ENCODE data around the gene BLID. TPM values are rescaled to one million over a fixed set of nuclear protein-coding genes. Genes with fewer than 3 reads are reported as not detected.

The BLID gene
- total RNA-seq, 2 donors from 2014 or later: not detected

DNA sequence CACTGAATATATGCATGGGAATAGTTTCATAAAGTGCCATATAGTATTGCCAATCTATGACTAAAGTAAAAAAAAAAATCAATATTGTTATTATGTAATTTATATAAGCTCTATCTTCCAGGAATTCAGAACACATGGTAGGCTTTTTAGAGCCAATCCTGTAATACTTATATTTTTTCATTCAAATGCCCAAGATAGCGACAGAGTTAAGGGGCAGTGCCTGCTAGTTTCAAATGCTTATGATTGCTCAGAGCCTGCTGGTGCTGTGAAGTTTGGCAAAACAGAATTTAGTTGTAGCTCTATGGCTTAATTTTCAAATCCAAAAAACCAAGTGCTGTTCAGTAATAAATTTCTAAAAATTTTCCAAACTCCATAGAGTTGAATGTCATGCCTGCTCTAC is 39.0 kb upstream of the BLID start:
- DNase-seq: no peak
- Histone ChIP-seq H3K4me1 (no peaks in the 10 kb centered on the region), H3K36me3 (no peaks in the 10 kb centered on the region), H3K27ac (no peak overlapping the region), H3K4me3 (no peak overlapping the region), H3K9ac (ENCODE audit: low read depth in 2 of 2, low read length in 2 of 2) (no peak overlapping the region), H3K9me3 (no peaks in the 10 kb centered on the region), H3K27me3 (no peaks in the 10 kb centered on the region)
- intact Hi-C loops (cut with DNase I): no loop called here
- TF ChIP-seq, protein P1, sequence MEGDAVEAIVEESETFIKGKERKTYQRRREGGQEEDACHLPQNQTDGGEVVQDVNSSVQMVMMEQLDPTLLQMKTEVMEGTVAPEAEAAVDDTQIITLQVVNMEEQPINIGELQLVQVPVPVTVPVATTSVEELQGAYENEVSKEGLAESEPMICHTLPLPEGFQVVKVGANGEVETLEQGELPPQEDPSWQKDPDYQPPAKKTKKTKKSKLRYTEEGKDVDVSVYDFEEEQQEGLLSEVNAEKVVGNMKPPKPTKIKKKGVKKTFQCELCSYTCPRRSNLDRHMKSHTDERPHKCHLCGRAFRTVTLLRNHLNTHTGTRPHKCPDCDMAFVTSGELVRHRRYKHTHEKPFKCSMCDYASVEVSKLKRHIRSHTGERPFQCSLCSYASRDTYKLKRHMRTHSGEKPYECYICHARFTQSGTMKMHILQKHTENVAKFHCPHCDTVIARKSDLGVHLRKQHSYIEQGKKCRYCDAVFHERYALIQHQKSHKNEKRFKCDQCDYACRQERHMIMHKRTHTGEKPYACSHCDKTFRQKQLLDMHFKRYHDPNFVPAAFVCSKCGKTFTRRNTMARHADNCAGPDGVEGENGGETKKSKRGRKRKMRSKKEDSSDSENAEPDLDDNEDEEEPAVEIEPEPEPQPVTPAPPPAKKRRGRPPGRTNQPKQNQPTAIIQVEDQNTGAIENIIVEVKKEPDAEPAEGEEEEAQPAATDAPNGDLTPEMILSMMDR (IDR thresholded peaks at IDR 0.05): no peak

DNA sequence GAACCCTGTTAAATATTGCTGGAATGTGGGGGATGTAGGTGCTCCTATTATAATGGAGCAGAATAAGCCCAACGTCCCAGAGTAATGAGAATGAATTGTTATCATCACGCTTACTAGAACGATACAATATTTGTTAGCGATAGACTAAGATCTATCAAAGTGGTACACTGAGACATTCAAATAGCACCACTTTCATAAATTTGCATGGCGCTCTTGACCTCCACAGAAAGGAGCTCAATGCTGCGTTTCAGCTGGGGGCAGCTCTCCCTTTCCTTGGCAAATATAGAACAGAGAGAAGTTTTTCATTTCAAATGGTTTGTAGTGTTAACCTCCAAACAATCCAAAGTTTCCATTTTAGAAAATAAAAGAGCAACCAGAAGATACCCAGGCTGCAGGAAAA is 38.2 kb upstream of the BLID start:
- no peaks in the 10 kb centered on the region for H3K4me1 ChIP-seq
- H3K9ac ChIP-seq (ENCODE audit: low read depth in 2 of 2, low read length in 2 of 2): no peak overlapping the region
- no peaks in the 10 kb centered on the region for H3K36me3 ChIP-seq
- no peak overlapping the region for H3K4me3 ChIP-seq
- no peak for DNase-seq
- intact Hi-C loops (cut with DNase I): no loop called here
- no peaks in the 10 kb centered on the region for H3K27me3 ChIP-seq
- TF ChIP-seq, protein P1 (IDR thresholded peaks at IDR 0.05): no peak
- no peak overlapping the region for H3K27ac ChIP-seq
- H3K9me3 ChIP-seq: no peaks in the 10 kb centered on the region

DNA sequence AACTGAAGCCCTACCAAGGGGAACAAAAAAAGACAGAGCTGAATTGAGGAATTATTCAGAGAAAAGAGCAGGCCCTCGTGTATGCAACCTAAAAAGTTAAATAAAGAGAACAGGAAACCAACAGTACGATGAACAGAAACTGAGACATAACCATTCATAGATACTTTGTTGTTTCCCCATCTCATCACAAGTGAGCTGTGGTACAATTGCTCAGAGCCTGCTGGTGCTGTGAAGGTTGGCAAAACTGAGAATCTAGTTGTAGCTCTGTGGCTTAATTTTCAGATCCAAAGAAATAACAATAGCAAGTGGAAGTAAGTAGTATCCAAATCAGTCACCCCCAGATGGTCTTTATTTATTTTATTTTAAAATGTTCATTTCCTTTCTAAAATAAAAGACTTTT is 37.7 kb upstream of the BLID start:
- Histone ChIP-seq H3K9me3 (no peaks in the 10 kb centered on the region), H3K9ac (ENCODE audit: low read depth in 2 of 2, low read length in 2 of 2) (no peak overlapping the region), H3K27ac (no peak overlapping the region), H3K4me3 (no peak overlapping the region), H3K4me1 (no peaks in the 10 kb centered on the region), H3K27me3 (no peaks in the 10 kb centered on the region), H3K36me3 (no peaks in the 10 kb centered on the region)
- DNase-seq: no peak
- TF ChIP-seq, protein P1 (IDR thresholded peaks at IDR 0.05): no peak
- intact Hi-C loops (cut with DNase I): no loop called here

DNA sequence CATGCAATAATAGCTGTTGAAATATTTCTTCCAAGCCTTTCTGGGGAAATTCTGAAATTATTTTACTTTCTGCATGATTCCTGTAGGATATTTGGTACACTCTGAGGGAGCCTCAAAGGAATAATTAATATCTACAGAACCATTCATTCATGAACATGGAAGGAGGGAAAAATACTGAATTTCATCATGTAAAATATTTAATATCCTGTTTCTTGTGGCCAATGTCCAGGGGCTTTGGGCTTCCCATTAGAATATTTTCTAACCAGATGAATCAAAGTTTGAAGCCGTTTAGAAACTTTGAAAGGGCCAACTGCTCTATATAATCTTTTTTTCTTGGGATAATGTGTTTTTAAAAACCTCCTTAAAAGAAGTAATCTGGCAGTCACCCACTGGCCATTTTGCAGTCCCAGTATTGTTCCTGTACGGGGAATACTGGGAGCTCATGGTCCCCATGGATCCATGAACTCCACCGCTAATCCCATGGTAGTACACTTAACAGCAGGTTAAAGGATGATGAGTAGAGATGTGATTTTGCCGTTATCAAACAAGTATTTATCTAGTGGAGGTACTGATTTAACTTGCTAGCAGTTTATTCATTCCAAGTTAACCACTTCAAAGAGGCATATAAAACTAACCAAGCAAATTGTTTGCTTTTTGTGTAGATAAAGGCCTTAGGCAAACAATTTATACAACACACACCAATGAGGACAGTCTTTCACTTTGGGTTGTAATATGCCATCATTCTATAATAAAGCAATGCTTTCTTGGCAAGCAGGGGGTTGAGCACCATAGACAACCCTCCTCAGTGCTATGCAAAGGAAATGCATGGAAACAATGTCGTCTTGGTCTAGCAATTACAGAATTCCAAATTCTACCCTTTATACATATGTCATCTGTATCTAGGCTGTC is 34.5 kb upstream of the BLID start:
- Histone ChIP-seq H3K36me3 (no peaks in the 10 kb centered on the region), H3K4me3 (no peak overlapping the region), H3K4me1 (no peaks in the 10 kb centered on the region), H3K27ac (no peak overlapping the region), H3K27me3 (no peaks in the 10 kb centered on the region), H3K9ac (ENCODE audit: low read depth in 2 of 2, low read length in 2 of 2) (no peak overlapping the region), H3K9me3 (no peaks in the 10 kb centered on the region)
- intact Hi-C loops (cut with DNase I): no loop called here
- TF ChIP-seq, protein P1 (IDR thresholded peaks at IDR 0.05): no peak
- no peak for DNase-seq

DNA sequence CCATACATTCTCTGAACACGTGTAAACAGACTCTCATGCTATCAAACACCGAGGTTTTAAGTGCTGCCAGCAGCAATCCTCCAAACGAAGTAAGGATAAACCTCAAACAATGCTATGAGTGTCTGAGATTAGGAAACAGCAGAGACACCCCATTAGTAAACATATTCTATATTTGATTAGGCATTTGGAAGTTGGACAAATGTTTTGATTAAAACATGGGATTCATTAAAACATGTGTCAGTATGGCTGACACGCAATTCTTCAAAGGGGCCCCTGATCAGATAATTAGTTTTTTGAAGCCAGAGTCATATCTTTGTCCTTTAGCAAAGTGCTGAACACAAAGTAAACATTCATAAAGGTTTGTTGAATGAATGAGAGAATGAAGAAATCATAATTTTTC is 33.2 kb upstream of the BLID start:
- no peak overlapping the region for H3K27ac ChIP-seq
- H3K4me3 ChIP-seq: no peak overlapping the region
- no peak overlapping the region for H3K9ac ChIP-seq (ENCODE audit: low read depth in 2 of 2, low read length in 2 of 2)
- intact Hi-C loops (cut with DNase I): no loop called here
- H3K36me3 ChIP-seq: no peaks in the 10 kb centered on the region
- H3K4me1 ChIP-seq: no peaks in the 10 kb centered on the region
- H3K9me3 ChIP-seq: no peaks in the 10 kb centered on the region
- H3K27me3 ChIP-seq: no peaks in the 10 kb centered on the region
- TF ChIP-seq, protein P1 (IDR thresholded peaks at IDR 0.05): no peak
- DNase-seq: no peak

Measured in colonic mucosa (tissue), 4 donors.